ENCODE results near the gene MRPL28. TPM values are rescaled to one million over a fixed set of nuclear protein-coding genes. Genes with fewer than 3 reads are reported as not detected.

MRPL28 gene
- total RNA-seq, 2 experiments from 2014 or later, result 89.0 to 90.7 TPM

- peaks cover 3% of the 10 kb centered on the region for H3K36me3 Mint-ChIP-seq
- CTCF ChIA-PET, result no interaction called here
- no peak for ATAC-seq
- no peak for DNase-seq
- no peak overlapping the region for H3K4me3 Mint-ChIP-seq
- H3K27ac Mint-ChIP-seq, result no peak overlapping the region
- H3K27me3 Mint-ChIP-seq, result no peaks in the 10 kb centered on the region
- H3K9me3 Mint-ChIP-seq (ENCODE audit: low read depth), result no peaks in the 10 kb centered on the region
- H3K4me1 Mint-ChIP-seq, result peaks cover 11% of the 10 kb centered on the region
Measured at GRCh38 chr16:374616-374926, 4.2 kb upstream of the MRPL28 start.

- DNase-seq (peak; percentile 40), ATAC-seq (no peak)
- Mint-ChIP-seq H3K4me3 (no peak overlapping the region), H3K9me3 (ENCODE audit: low read depth) (no peaks in the 10 kb centered on the region), H3K36me3 (peaks cover 5% of the 10 kb centered on the region), H3K4me1 (peaks cover 15% of the 10 kb centered on the region), H3K27me3 (no peaks in the 10 kb centered on the region), H3K27ac (no peak overlapping the region)
- CTCF ChIA-PET, result no interaction called here
Measured at GRCh38 chr16:373848-374615, 3.7 kb upstream of the MRPL28 start.

- peak; percentile 40 for DNase-seq
- no peak overlapping the region for H3K27ac Mint-ChIP-seq
Measured at GRCh38 chr16:373020-373598, 2.8 kb upstream of the MRPL28 start.

GRCh38 chr16:372302-372983 is 2.1 kb upstream of the MRPL28 start:
- DNase-seq, result peak; percentile 41
- H3K27ac Mint-ChIP-seq, result no peak overlapping the region
- H3K4me1 Mint-ChIP-seq, result peaks cover 15% of the 10 kb centered on the region
- no peak for ATAC-seq
- no peaks in the 10 kb centered on the region for H3K9me3 Mint-ChIP-seq (ENCODE audit: low read depth)
- H3K4me3 Mint-ChIP-seq, result no peak overlapping the region
- peaks cover 5% of the 10 kb centered on the region for H3K36me3 Mint-ChIP-seq
- H3K27me3 Mint-ChIP-seq, result no peaks in the 10 kb centered on the region
- CTCF ChIA-PET, result interaction anchor here (1.8 kb wide), 1 partner anchor 10 kb away, joined by 8 read pairs; no protein-coding TSS in a partner anchor

More at GRCh38 chr16:373020-373598, 2.8 kb upstream of the MRPL28 start:
- Mint-ChIP-seq H3K36me3 (peaks cover 5% of the 10 kb centered on the region), H3K27me3 (no peaks in the 10 kb centered on the region), H3K4me3 (no peak overlapping the region), H3K4me1 (peaks cover 15% of the 10 kb centered on the region), H3K9me3 (ENCODE audit: low read depth) (no peaks in the 10 kb centered on the region)
- CTCF ChIA-PET, result no interaction called here
- no peak for ATAC-seq

- Mint-ChIP-seq H3K9me3 (ENCODE audit: low read depth) (no peaks in the 10 kb centered on the region), H3K4me3 (no peak overlapping the region), H3K36me3 (peaks cover 11% of the 10 kb centered on the region), H3K27ac (peak overlapping the region; percentile 64), H3K27me3 (no peaks in the 10 kb centered on the region), H3K4me1 (peaks cover 15% of the 10 kb centered on the region)
- DNase-seq, result peak; percentile 39
- CTCF ChIA-PET, result interaction anchor here (1.0 to 1.8 kb wide), 3 partner anchors 10 to 306 kb away, joined by 3 to 11 read pairs (median 8); partner anchors contain the start of gene AXIN1
- no peak for ATAC-seq
Measured at GRCh38 chr16:371515-372301, 1.4 kb upstream of the MRPL28 start.

- peaks cover 11% of the 10 kb centered on the region for H3K36me3 Mint-ChIP-seq
- H3K27ac Mint-ChIP-seq, result peak overlapping the region; percentile 87
- CTCF ChIA-PET, result interaction anchor here (0.5 to 1.8 kb wide), 9 partner anchors 9 to 306 kb away, joined by 3 to 11 read pairs (median 4); partner anchors contain the start of gene AXIN1
- no peak for ATAC-seq
- peak; percentile 43 for DNase-seq
- peaks cover 15% of the 10 kb centered on the region for H3K4me1 Mint-ChIP-seq
- peak overlapping the region; percentile 68 for H3K4me3 Mint-ChIP-seq
- H3K27me3 Mint-ChIP-seq, result no peaks in the 10 kb centered on the region
- no peaks in the 10 kb centered on the region for H3K9me3 Mint-ChIP-seq (ENCODE audit: low read depth)
Measured at GRCh38 chr16:370979-371514, 709 bp upstream of the MRPL28 start.

- DNase-seq, result no peak
- peaks cover 15% of the 10 kb centered on the region for H3K4me1 Mint-ChIP-seq
- CTCF ChIA-PET, result interaction anchor here (0.7 to 1.6 kb wide), 4 partner anchors 11 to 263 kb away, joined by 3 to 11 read pairs (median 5); partner anchors contain the start of gene AXIN1
- H3K9me3 Mint-ChIP-seq (ENCODE audit: low read depth), result no peaks in the 10 kb centered on the region
- peak overlapping the region; percentile 70 for H3K27ac Mint-ChIP-seq
- H3K27me3 Mint-ChIP-seq, result no peaks in the 10 kb centered on the region
- no peak for ATAC-seq
- H3K36me3 Mint-ChIP-seq, result peaks cover 11% of the 10 kb centered on the region
- peak overlapping the region; percentile 68 for H3K4me3 Mint-ChIP-seq
Measured at GRCh38 chr16:369866-370436, 387 bp downstream of the MRPL28 start.

DNA sequence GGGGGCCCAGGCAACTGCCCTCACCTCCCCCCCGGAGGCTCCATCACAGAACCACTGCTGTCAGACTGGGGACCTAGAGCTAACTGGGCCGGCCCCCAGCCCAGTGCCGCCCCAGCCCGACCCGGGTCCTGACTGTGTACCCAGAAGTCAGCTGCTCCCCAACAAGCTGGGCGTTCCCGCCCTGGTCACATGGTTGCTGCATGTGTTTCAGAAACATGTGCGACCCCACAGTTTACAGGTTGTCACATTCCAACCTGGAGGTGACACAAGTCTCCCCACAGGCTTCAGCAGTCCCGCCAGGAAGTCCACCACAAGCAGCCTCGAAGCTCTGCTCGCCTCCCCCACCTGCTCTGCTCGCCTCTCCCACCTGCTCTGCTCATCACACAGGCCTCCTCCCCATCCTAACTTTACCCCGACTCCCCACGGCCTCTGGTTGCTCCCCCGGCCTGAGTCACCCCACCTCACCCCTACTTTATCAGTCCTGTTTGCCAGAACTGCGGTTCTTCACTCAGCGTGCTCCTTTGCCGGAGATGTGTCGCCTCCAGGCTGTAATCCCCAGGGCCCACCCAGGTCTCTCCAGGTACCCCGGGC is 968 bp downstream of the MRPL28 start:
- ATAC-seq (no peak), DNase-seq (peak; percentile 40)
- peak overlapping the region; percentile 59 for H3K4me3 Mint-ChIP-seq
- peaks cover 11% of the 10 kb centered on the region for H3K36me3 Mint-ChIP-seq
- no peaks in the 10 kb centered on the region for H3K27me3 Mint-ChIP-seq
- peak overlapping the region; percentile 70 for H3K27ac Mint-ChIP-seq
- CTCF ChIA-PET, result no interaction called here
- peaks cover 15% of the 10 kb centered on the region for H3K4me1 Mint-ChIP-seq
- H3K9me3 Mint-ChIP-seq (ENCODE audit: low read depth), result no peaks in the 10 kb centered on the region

GRCh38 chr16:368388-369158 is 1.8 kb downstream of the MRPL28 start:
- Mint-ChIP-seq H3K4me1 (peaks cover 15% of the 10 kb centered on the region), H3K9me3 (ENCODE audit: low read depth) (no peaks in the 10 kb centered on the region), H3K27ac (no peak overlapping the region), H3K36me3 (peaks cover 11% of the 10 kb centered on the region), H3K4me3 (no peak overlapping the region), H3K27me3 (peaks cover 3% of the 10 kb centered on the region)
- CTCF ChIA-PET, result no interaction called here
- no peak for ATAC-seq
- peak; percentile 39 for DNase-seq

DNA sequence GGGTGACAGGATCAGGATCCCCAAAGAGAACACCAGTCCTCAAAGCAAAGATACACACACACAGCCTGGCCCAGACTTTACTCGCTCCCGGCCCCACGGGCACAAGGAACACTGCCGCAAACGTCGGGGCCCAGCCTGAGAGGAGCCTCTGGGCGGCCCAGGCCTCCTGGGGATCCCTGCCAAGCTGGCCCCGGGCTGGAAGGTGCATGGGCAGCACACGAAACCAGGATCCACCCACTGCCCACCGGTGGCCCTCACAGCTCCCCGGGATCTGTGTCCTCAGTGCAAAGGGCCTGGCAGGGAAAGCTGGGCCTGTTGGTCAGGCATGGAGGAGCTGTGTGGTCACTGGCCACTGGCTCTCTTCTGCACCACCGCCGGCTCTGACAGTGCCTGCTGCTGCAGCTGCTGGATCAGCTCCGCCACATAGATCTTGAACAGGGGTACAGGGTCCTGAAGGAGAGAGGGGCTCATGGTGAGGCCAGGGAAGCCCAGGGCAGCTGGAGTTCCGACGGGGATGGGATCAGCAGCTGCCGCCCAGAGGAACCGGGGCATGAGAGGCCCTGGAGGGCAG is 2.9 kb downstream of the MRPL28 start:
- CTCF ChIA-PET, result no interaction called here
- ATAC-seq, result no peak
- H3K9me3 Mint-ChIP-seq (ENCODE audit: low read depth), result no peaks in the 10 kb centered on the region
- peaks cover 11% of the 10 kb centered on the region for H3K36me3 Mint-ChIP-seq
- H3K27ac Mint-ChIP-seq, result no peak overlapping the region
- peaks cover 15% of the 10 kb centered on the region for H3K4me1 Mint-ChIP-seq
- no peak overlapping the region for H3K4me3 Mint-ChIP-seq
- H3K27me3 Mint-ChIP-seq, result peaks cover 5% of the 10 kb centered on the region
- peak; percentile 40 for DNase-seq

DNA sequence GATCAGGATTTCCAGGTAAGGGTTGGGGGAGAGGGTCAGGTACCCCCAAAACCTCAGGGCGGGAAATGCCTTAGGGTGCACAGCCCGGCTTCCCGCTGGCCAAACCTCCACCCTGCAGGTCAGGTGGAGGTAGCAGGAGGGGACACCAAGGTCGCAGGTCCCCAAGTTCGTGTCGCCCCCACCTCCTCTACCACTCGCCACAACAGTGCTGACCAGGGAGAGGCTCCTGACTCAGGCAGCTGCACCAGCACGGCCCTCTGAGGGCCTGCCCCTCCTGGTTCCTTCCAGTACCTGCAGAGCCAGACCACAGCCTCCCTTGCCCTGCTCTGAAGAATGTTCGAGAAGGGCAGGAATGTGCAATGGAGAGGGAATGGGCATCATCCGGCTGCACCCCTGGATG is 3.9 kb downstream of the MRPL28 start:
- ATAC-seq, result no peak
- CTCF ChIA-PET, result no interaction called here
- Mint-ChIP-seq H3K36me3 (peaks cover 9% of the 10 kb centered on the region), H3K27me3 (peaks cover 5% of the 10 kb centered on the region), H3K27ac (no peak overlapping the region), H3K4me3 (no peak overlapping the region), H3K9me3 (ENCODE audit: low read depth) (no peaks in the 10 kb centered on the region), H3K4me1 (peaks cover 18% of the 10 kb centered on the region)
- DNase-seq, result peak; percentile 38

Data from activated CD8-positive, alpha-beta memory T cell treated with anti-CD3 and anti-CD28 coated beads, Interleukin-2, amount 10 ng/mL, durations not matched to agents 7 days and 5 days (primary cell).